Measurements from ENCODE around the gene IPCEF1.

GRCh38 chr6:154134471-154135147 is 222.0 kb downstream of the IPCEF1 start:
- TF ChIP-seq CTCF (conservative IDR thresholded peaks at IDR 0.05; ENCODE audit: low read depth, low read length) (no peak), CEBPB (IDR thresholded peaks at IDR 0.05; ENCODE audit: low read depth, low read length) (no peak), POLR2A (IDR thresholded peaks at IDR 0.05; ENCODE audit: low read depth, low read length) (no peak), MAZ (IDR thresholded peaks at IDR 0.05; ENCODE audit: borderline replicate concordance, low read depth, low read length) (no peak), RAD21 (IDR thresholded peaks at IDR 0.05; ENCODE audit: low read length) (no peak), CHD1 (IDR thresholded peaks at IDR 0.05; ENCODE audit: low read depth, low read length) (no peak), RCOR1 (IDR thresholded peaks at IDR 0.05; ENCODE audit: insufficient replicate concordance, low read length) (no peak), USF2 (IDR thresholded peaks at IDR 0.05; ENCODE audit: low read depth, low read length) (no peak), NFE2L2 (IDR thresholded peaks at IDR 0.05; ENCODE audit: low read depth, low read length) (no peak), MXI1 (IDR thresholded peaks at IDR 0.05; ENCODE audit: borderline replicate concordance, low read depth, low read length) (no peak), RFX5 (IDR thresholded peaks at IDR 0.05; ENCODE audit: low read depth, low read length) (no peak), MAFK (IDR thresholded peaks at IDR 0.05; ENCODE audit: low read depth, low read length) (no peak)
